ES-I3 (cell line): ENCODE measurements around the gene RALGAPA2.

ENCODE experiments used
- H3K36me3 ChIP-seq: 2 replicates; pipeline ENCODE4 v1.6.1; 2013; ENCODE audit warnings: mild to moderate bottlenecking, low read length, control low read depth, moderate library complexity; ENCODE audit not compliant: insufficient read depth
- H3K4me1 ChIP-seq: 2 replicates; pipeline ENCODE4 v1.6.1; 2013; ENCODE audit warnings: mild to moderate bottlenecking, control low read depth, low read length; ENCODE audit not compliant: insufficient read depth
- H3K9ac ChIP-seq: 2 replicates; pipeline ENCODE4 v1.6.1; 2013; ENCODE audit warnings: low read depth, mild to moderate bottlenecking, low read length, moderate library complexity
- H3K9me3 ChIP-seq: 2 replicates; pipeline ENCODE4 v1.6.1; 2013; ENCODE audit warnings: mild to moderate bottlenecking, low read length, moderate library complexity; ENCODE audit not compliant: control insufficient read depth, insufficient read depth

RALGAPA2 gene

GRCh38 chr20:20649945-20650344 lies 62.5 kb downstream of the RALGAPA2 start:
- no peaks in the 10 kb centered on the region for H3K9me3 ChIP-seq
- no peaks in the 10 kb centered on the region for H3K4me1 ChIP-seq
- H3K36me3 ChIP-seq, result no peaks in the 10 kb centered on the region
- H3K9ac ChIP-seq, result no peak overlapping the region

- H3K9ac ChIP-seq, result no peak overlapping the region
- H3K36me3 ChIP-seq, result no peaks in the 10 kb centered on the region
- no peaks in the 10 kb centered on the region for H3K9me3 ChIP-seq
- H3K4me1 ChIP-seq, result no peaks in the 10 kb centered on the region
Measured at GRCh38 chr20:20643927-20644326, 68.5 kb downstream of the RALGAPA2 start.

GRCh38 chr20:20641783-20642182 lies 70.7 kb downstream of the RALGAPA2 start:
- Histone ChIP-seq H3K4me1 (no peaks in the 10 kb centered on the region), H3K9me3 (no peaks in the 10 kb centered on the region), H3K36me3 (no peaks in the 10 kb centered on the region), H3K9ac (no peak overlapping the region)

DNA sequence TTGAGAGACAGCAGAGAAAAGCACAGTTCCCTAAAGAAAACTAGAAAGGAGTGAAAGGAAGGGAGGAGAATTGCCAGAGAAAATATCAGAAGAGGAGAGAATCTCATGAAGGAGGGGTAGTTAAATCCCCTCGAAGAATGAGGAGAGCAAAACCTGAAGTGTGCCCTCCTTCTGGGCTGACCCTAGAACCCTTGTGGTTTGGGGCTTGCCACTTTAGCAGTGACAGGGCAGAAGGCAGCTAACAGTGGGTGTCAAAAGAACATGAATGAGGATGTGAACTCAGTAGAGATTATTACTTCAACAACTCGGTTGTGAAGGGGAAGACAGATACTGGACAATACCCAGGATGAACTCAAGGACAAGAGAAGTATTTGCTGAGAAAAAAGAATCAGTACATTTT lies 73.6 kb downstream of the RALGAPA2 start:
- H3K36me3 ChIP-seq, result no peaks in the 10 kb centered on the region
- no peaks in the 10 kb centered on the region for H3K9me3 ChIP-seq
- no peaks in the 10 kb centered on the region for H3K4me1 ChIP-seq
- no peak overlapping the region for H3K9ac ChIP-seq

DNA sequence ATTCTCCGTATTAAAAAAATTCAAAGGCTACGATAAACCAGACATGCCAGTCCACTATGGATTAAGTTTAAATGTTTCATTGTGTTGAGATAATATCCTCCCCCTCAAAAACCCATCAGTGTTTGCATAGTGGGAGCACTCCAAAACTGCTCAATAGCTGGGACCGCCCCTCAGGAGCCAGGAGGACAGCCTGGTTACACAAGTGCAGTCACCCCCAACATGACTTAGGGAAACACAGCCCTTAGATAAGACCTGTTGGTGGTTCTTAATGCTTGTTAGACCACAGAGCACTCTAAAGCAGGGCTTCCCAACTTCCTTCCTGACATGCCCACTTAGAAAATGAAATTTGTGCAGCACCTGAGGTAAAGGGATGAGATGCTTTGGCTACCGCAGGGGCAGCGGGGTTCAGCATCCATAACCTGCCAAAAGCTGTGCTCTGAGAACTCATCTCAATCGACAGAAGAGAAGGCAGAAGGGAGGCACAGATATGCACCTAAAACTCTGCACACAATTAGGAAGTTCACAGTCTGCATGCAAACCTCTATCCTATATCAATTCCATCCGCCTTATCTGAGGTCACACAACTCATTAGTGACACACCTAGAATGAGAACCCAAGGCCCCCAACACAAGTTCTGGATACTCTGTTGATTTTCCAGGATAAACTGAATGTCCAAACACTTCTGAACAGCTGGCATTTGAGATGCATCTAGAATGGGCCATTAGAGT lies 74.3 kb downstream of the RALGAPA2 start:
- Histone ChIP-seq H3K4me1 (no peaks in the 10 kb centered on the region), H3K9ac (no peak overlapping the region), H3K36me3 (no peaks in the 10 kb centered on the region), H3K9me3 (no peaks in the 10 kb centered on the region)

- H3K36me3 ChIP-seq, result no peaks in the 10 kb centered on the region
- H3K9ac ChIP-seq, result no peak overlapping the region
- H3K9me3 ChIP-seq, result no peaks in the 10 kb centered on the region
- no peaks in the 10 kb centered on the region for H3K4me1 ChIP-seq
Measured at GRCh38 chr20:20635006-20635405, 77.4 kb downstream of the RALGAPA2 start.

DNA sequence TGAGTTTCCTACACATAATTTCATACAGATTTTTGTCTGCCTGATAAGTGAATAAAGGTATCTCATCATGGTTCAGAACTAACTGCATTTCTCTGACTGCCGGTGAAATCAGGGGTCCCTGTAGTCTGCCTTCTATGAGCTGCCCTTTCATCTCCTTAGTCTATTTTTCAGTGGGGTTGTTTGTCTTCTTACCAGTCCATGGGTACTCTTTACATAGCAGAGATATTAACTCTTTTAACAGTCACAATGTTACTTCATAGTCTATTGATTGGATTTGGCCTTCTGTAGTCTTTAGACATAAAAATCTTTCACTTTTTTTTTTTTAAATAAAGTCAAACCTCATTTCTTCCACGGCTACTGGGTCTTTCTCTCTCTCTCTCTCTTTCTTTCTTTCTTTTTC lies 79.8 kb downstream of the RALGAPA2 start:
- no peaks in the 10 kb centered on the region for H3K36me3 ChIP-seq
- no peaks in the 10 kb centered on the region for H3K9me3 ChIP-seq
- no peak overlapping the region for H3K9ac ChIP-seq

GRCh38 chr20:20630551-20630950 lies 81.9 kb downstream of the RALGAPA2 start:
- H3K9me3 ChIP-seq, result no peaks in the 10 kb centered on the region
- H3K9ac ChIP-seq, result no peak overlapping the region
- no peaks in the 10 kb centered on the region for H3K36me3 ChIP-seq
- no peaks in the 10 kb centered on the region for H3K4me1 ChIP-seq

More for the DNA sequence above, 79.8 kb downstream of the RALGAPA2 start:
- no peaks in the 10 kb centered on the region for H3K4me1 ChIP-seq

GRCh38 chr20:20629556-20630188 lies 82.8 kb downstream of the RALGAPA2 start:
- Histone ChIP-seq H3K9ac (no peak overlapping the region), H3K36me3 (no peaks in the 10 kb centered on the region), H3K9me3 (no peaks in the 10 kb centered on the region), H3K4me1 (no peaks in the 10 kb centered on the region)

DNA sequence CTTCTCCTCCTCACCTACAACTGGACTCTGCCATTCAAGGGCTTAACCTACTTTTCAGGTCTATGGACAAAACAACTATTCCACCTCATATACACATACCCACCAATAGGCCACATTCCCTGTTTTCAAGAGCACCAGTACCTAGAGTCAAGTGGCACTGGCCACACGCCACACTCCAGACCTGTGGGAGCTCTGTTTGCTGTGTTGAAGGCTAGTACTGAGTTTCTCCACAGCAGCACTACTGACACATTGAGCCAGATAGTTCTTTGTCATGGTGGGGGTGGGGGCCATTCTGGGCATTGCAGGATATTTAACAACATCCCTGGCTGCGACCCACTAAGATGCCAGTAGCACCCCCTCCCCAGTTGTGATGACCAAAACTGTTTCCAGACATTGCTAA lies 84.1 kb downstream of the RALGAPA2 start:
- no peaks in the 10 kb centered on the region for H3K9me3 ChIP-seq
- H3K9ac ChIP-seq, result no peak overlapping the region
- H3K4me1 ChIP-seq, result no peaks in the 10 kb centered on the region
- no peaks in the 10 kb centered on the region for H3K36me3 ChIP-seq

DNA sequence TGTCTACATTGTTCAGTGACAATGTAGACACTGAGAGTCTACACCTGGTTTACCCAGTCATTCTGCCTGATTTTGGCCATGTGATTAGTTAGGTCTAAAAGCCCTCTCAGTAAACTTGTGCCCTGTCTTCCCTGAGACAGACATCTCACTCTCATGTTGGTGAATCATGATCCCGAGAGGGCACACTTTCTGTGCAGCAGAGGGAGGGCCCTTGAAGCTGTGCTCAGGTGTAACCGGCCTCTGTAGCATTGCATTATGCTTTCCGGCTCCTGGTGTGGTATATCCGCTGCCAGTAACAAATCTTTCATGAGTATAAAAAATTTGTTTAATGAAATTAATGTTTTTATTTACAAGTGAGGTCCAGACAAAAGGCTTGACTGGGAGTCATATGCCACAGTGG lies 85.0 kb downstream of the RALGAPA2 start:
- H3K4me1 ChIP-seq, result no peaks in the 10 kb centered on the region
- no peak overlapping the region for H3K9ac ChIP-seq
- H3K36me3 ChIP-seq, result no peaks in the 10 kb centered on the region
- H3K9me3 ChIP-seq, result no peaks in the 10 kb centered on the region

GRCh38 chr20:20624914-20625313 lies 87.5 kb downstream of the RALGAPA2 start:
- Histone ChIP-seq H3K4me1 (no peaks in the 10 kb centered on the region), H3K9ac (no peak overlapping the region), H3K36me3 (no peaks in the 10 kb centered on the region), H3K9me3 (no peaks in the 10 kb centered on the region)

- Histone ChIP-seq H3K9me3 (no peaks in the 10 kb centered on the region), H3K4me1 (no peaks in the 10 kb centered on the region), H3K9ac (no peak overlapping the region), H3K36me3 (no peaks in the 10 kb centered on the region)
Measured at GRCh38 chr20:20621195-20621594, 91.2 kb downstream of the RALGAPA2 start.

DNA sequence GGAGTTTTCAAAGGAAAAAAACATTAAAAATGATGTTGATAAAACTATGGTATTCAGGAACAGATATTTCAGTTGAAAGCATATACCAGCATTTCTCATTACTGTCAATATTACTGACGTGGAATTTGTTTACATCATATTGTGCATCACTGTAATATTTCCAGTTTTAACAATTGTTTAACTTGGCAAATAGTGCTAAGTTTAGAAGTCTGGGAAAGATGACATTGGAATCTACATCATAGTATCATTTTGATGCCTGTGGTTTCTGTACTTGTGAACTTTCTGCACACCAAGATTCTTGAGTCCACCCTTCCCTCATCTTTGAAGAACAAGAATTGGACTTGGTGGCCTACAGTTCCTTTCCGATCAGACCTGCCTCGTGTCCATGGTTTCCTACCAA lies 98.1 kb downstream of the RALGAPA2 start:
- no peaks in the 10 kb centered on the region for H3K9me3 ChIP-seq
- H3K36me3 ChIP-seq, result no peaks in the 10 kb centered on the region
- H3K4me1 ChIP-seq, result no peaks in the 10 kb centered on the region
- no peak overlapping the region for H3K9ac ChIP-seq

GRCh38 chr20:20612251-20612650 lies 100.2 kb downstream of the RALGAPA2 start:
- no peaks in the 10 kb centered on the region for H3K4me1 ChIP-seq
- no peaks in the 10 kb centered on the region for H3K36me3 ChIP-seq

More at GRCh38 chr20:20612251-20612650, 100.2 kb downstream of the RALGAPA2 start:
- no peaks in the 10 kb centered on the region for H3K9me3 ChIP-seq
- no peak overlapping the region for H3K9ac ChIP-seq
